ENCODE results near the gene SLC27A6.

DNA sequence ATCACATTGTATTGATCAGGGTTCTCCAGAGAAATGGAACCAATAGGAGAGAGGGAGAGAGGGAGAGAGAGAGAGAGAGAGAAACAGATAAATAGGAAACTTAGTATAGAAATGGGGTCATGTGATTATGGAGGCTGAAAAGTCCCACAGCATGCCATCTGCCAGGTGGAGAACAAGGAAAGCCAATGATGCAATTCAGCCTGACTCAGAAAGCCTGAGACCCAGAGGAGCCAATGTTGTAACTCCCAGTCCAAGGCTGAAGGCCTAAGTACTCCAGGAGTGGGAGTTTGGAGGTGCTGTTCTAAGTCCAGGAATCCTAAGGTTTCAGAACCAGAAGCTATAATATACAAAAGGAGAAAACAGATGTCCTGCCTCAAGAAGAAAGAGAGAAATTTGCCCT is 80.9 kb downstream of the SLC27A6 start:
- no peak for TF ChIP-seq EZH2 (IDR thresholded peaks at IDR 0.05; ENCODE audit: insufficient read depth, poor library complexity, severe bottlenecking)
- no peak for TF ChIP-seq EZH2phosphoT487 (IDR thresholded peaks at IDR 0.05; ENCODE audit: insufficient read depth, low read depth)

Data from GM23248 (cell line).